DND-41 (cell line): ENCODE data around the gene CARS1.

Source experiments
- CTCF ChIP-seq: IDR thresholded peaks from 2 replicates; pipeline ENCODE4 v1.5.1; 2012; ENCODE audit warnings: borderline replicate concordance, low read length, moderate library complexity, mild to moderate bottlenecking; ENCODE audit not compliant: poor library complexity, severe bottlenecking; ENCODE audit errors: extremely low read depth
- EZH2 ChIP-seq: IDR thresholded peaks from 3 replicates; pipeline ENCODE4 v1.6.1; 2012; ENCODE audit warnings: borderline replicate concordance, low read depth, mild to moderate bottlenecking, moderate library complexity, low read length, inconsistent platforms; ENCODE audit not compliant: severe bottlenecking

- TF ChIP-seq CTCF (no peak), EZH2 (no peak)
These were observed 60.2 kb downstream of the CARS1 start for GRCh38 chr11:2996976-2997375.
